Measurements from ENCODE around the gene SLC17A4. TPM values are rescaled to one million over a fixed set of nuclear protein-coding genes. Genes with fewer than 3 reads are reported as not detected.

Gene SLC17A4
- total and polyA plus RNA-seq, 2 experiments from 2014 or later: not detected

GRCh38 chr6:25714765-25715164 is 39.8 kb upstream of the SLC17A4 start:
- Histone ChIP-seq H3K36me3 (no peaks in the 10 kb centered on the region), H3K27me3 (no peaks in the 10 kb centered on the region), H3K4me3 (no peak overlapping the region), H3K4me1 (ENCODE audit: low read depth) (no peaks in the 10 kb centered on the region), H3K9me3 (ENCODE audit: low read depth) (no peaks in the 10 kb centered on the region), H3K27ac (no peak overlapping the region)
- TF ChIP-seq CTCF (IDR thresholded peaks at IDR 0.05; ENCODE audit: low read depth, low read length): no peak
- DNase-seq (ENCODE audit: low read depth in 1 of 2, low spot score in 1 of 2): peak in 1 of 2 donors; percentile 12

GRCh38 chr6:25715794-25716193 is 38.7 kb upstream of the SLC17A4 start:
- Histone ChIP-seq H3K4me1 (ENCODE audit: low read depth) (no peaks in the 10 kb centered on the region), H3K36me3 (no peaks in the 10 kb centered on the region), H3K4me3 (no peak overlapping the region), H3K9me3 (ENCODE audit: low read depth) (no peaks in the 10 kb centered on the region), H3K27me3 (no peaks in the 10 kb centered on the region), H3K27ac (no peak overlapping the region)
- DNase-seq (ENCODE audit: low read depth in 1 of 2, low spot score in 1 of 2): no peak
- TF ChIP-seq CTCF (IDR thresholded peaks at IDR 0.05; ENCODE audit: low read depth, low read length): no peak

DNA sequence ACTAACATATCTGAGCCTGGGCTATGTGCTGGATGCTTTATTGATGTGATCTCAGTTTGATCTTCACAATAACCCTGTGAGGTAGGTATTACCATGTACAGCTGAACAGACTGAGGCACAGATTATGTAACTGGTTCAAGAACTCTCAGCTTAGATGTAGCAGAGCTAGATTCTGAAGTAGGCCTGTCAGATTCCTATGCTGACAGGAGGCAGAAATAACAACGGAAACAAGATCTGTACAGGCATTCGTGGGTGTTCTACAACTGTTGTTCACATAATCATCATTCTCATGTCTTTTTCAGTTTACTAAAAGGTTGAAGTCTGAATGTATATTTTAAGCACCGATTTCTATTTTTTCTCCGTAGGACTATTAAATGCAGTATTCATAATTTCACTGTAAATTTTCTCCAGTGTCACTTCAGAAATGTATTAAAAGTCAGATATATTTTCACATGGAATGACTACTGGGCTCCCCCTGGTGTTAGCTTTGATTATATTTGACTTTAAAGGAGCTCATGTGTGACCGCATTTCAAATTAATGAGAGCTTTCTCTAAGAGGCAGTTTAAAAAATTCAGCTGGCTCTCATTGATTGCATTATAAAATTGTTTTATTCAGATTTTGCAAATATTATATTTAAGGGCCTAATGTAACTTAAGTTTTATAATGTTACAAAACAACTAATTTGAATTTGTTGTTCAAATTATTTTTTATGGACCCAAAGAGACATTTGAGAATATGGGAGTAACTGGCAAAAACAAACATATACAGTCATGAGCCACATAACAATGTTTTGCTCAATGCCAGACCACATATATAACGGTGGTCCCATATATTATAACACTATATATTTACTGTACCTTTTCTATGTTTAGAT is 36.4 kb upstream of the SLC17A4 start:
- H3K27me3 ChIP-seq: no peaks in the 10 kb centered on the region
- peak; percentile 67 for TF ChIP-seq CTCF (IDR thresholded peaks at IDR 0.05; ENCODE audit: low read depth, low read length)
- no peak overlapping the region for H3K27ac ChIP-seq
- no peak overlapping the region for H3K4me3 ChIP-seq
- peak; percentile 60 to 63 for DNase-seq (ENCODE audit: low read depth in 1 of 2, low spot score in 1 of 2)
- no peaks in the 10 kb centered on the region for H3K4me1 ChIP-seq (ENCODE audit: low read depth)
- no peaks in the 10 kb centered on the region for H3K9me3 ChIP-seq (ENCODE audit: low read depth)
- H3K36me3 ChIP-seq: no peaks in the 10 kb centered on the region

- Histone ChIP-seq H3K9me3 (ENCODE audit: low read depth) (no peaks in the 10 kb centered on the region), H3K27ac (no peak overlapping the region), H3K4me3 (no peak overlapping the region), H3K36me3 (no peaks in the 10 kb centered on the region), H3K4me1 (ENCODE audit: low read depth) (no peaks in the 10 kb centered on the region), H3K27me3 (no peaks in the 10 kb centered on the region)
- no peak for DNase-seq (ENCODE audit: low read depth in 1 of 2, low spot score in 1 of 2)
- no peak for TF ChIP-seq CTCF (IDR thresholded peaks at IDR 0.05; ENCODE audit: low read depth, low read length)
Measured at GRCh38 chr6:25726122-25726911, 28.2 kb upstream of the SLC17A4 start.

DNA sequence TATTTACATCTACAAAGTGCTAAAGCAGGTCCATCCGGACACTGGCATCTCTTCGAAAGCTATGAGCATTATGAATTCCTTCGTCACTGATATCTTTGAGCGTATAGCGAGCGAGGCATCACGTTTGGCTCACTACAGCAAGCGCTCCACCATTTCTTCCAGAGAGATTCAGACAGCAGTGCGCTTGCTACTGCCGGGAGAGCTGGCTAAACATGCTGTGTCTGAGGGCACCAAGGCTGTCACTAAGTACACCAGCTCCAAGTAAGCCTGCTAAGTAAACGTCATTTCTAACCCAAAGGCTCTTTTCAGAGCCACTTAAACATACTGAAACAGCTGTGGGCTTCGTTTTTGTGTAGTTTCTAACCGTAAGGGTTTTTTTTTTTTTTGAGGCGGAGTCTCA is 27.5 kb upstream of the SLC17A4 start:
- H3K4me1 ChIP-seq (ENCODE audit: low read depth): no peaks in the 10 kb centered on the region
- H3K27me3 ChIP-seq: no peaks in the 10 kb centered on the region
- DNase-seq (ENCODE audit: low read depth in 1 of 2, low spot score in 1 of 2): no peak
- no peaks in the 10 kb centered on the region for H3K36me3 ChIP-seq
- no peaks in the 10 kb centered on the region for H3K9me3 ChIP-seq (ENCODE audit: low read depth)
- no peak overlapping the region for H3K4me3 ChIP-seq
- no peak overlapping the region for H3K27ac ChIP-seq
- TF ChIP-seq CTCF (IDR thresholded peaks at IDR 0.05; ENCODE audit: low read depth, low read length): no peak

Measured in cardiac muscle cell (in vitro differentiated cells and primary cell).